Sigmoid colon (tissue), 4 donors: ENCODE measurements around the gene NECTIN4.

ENCODE experiments used
- CTCF ChIP-seq, 4 experiments: fragments of 450-650 bp in 3 of 4; fragments of 200-600 bp in 1 of 4; IDR thresholded peaks; one replicate each; pipeline ENCODE4 v1.5.1; 2016 to 2019; ENCODE audit warnings: antibody characterized with exemption in 4 of 4, mild to moderate bottlenecking in 3 of 4, moderate library complexity in 2 of 4
- EP300 ChIP-seq, 4 donors: sonication (generic); formaldehyde crosslinking; IDR thresholded peaks; one replicate each; pipeline ENCODE4 v1.6.1; 2017; ENCODE audit warnings: antibody characterized with exemption in 4 of 4
- POLR2A ChIP-seq, 2 donors: fragments of 450-650 bp; IDR thresholded peaks; one replicate each; pipeline ENCODE4 v1.6.1; 2016; ENCODE audit warnings: antibody characterized with exemption in 2 of 2, mild to moderate bottlenecking in 2 of 2, moderate library complexity in 2 of 2
- POLR2AphosphoS5 ChIP-seq, 4 donors: sonication (generic); formaldehyde crosslinking; IDR thresholded peaks; one replicate each; pipeline ENCODE4 v1.6.1; 2017; ENCODE audit warnings: antibody characterized with exemption in 4 of 4

- TF ChIP-seq CTCF (IDR thresholded peaks at IDR 0.05) (peak in 1 of 4 experiments; percentile 12), POLR2A (IDR thresholded peaks at IDR 0.05) (no peak), POLR2AphosphoS5 (IDR thresholded peaks at IDR 0.05) (peak in 1 of 4 donors; percentile 4), EP300 (IDR thresholded peaks at IDR 0.05) (no peak)
Measured at GRCh38 chr1:161119092-161119903, 29.9 kb upstream of the NECTIN4 start.
